HK-2 (cell line): ENCODE data around the gene PMFBP1.

Experiments used
- DNase-seq: peaks from one replicate; pipeline ENCODE4 v3.0.0-alpha.2; 2018; ENCODE audit not compliant: unreplicated experiment

The PMFBP1 gene

DNA sequence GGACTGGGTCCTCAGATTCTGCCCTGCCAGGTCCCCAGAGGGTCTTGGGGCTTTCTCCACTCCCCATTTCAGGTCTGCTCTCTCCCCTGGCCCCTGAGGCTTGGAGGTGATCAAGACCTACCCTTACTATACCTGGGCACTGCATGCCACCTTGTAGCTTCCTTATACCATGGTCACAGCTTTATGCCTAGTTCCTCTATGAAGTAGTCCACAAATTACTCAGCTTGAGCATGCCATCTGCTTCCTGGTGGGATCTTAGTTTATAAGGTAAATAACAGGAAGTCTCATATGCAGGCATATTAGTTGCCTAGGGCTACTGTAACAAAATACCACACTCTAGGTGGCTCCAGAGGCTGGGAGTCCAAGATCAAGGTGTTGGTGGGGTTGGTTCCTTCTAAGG, 11.0 kb upstream of the PMFBP1 start:
- no peak for DNase-seq

DNA sequence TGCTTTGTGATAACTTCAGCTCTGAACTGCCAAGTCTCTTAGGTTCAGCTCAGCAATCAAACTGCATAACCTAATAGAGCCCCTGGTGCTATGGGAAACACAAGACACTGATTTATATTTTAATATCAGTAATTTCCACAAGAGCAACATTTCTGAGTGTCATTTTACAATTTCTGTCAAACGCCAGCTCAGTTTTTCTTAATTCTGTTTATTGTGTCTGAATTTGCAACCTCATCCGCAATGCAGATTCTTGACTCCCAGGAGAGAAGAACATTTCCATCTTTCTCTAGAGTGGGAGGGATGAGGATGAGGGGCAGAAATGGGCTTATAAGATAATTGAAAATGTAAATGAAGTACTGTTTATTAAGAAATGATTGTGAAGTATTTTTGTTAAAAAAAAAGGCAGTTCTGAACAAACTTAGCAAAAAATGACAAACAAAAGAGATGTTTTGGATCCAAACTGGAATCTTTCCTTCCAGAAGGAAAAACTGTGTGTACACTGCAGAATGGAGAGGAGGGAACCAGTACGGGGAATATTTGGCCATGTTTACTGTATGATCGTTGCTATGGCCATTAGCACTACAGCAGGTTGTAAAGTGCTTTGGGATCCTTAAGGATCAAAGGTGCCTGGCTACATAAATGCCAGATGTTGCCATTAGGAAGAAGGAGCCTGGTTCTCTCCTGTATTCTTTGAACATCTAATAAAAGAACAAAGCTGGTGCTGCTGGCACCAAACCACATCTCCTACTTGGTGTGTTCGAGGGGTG, 7.4 kb upstream of the PMFBP1 start:
- no peak for DNase-seq

DNA sequence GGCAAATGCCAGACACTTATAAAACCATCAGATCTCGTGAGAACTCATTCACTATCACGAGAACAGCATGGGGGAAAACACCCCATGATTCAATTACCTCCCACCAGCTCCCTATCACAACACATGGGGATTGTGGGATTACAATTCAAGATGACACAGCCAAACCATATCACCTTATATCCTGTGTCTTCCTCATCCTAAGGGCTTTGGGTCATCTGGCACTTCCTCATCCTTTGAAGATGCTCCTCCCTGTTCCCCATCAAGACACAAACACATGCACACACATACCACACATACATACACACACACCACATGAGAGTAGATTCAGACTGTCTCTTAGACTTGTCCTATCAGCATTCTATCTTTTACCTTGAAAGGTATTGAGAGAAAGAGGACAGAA, 2.8 kb upstream of the PMFBP1 start:
- DNase-seq, result no peak

DNA sequence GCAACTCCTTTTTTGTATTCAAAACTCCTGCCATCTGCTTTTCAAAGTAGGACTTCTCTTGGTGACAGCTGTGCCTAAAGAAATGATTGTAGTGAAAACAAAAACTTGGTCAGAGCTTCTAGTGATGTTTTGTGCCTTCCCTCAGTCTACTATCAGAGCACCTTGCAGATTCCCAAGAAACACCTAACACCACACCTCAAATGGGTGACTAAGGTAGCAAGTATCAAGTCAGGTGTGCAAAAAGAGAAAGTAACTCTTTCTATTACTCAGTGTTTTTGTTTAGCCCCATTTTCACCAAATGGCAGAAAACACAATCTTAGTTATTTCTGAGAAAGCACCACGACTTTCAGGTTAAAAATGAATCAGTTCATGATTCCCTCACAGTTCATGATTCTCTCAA, 2.0 kb upstream of the PMFBP1 start:
- DNase-seq, result no peak

DNA sequence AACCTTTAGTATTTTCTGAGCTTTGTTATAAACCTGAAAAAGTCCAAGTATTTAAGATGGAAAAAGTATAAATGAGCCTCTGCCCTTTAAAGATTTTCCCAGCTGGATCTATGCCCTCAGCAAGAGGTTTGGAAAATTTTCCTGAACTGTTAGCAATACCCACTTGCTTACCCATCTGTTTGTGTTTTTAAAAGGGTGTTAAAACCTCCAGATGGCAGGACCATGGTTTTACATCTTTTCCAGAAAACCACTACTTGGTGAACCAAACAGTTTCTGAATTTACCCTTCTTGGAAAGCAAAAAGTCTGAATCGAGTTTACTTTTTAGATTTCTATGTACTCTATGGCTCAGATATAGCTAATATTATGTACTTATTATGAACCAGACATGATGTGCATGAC, 719 bp downstream of the PMFBP1 start:
- no peak for DNase-seq

DNA sequence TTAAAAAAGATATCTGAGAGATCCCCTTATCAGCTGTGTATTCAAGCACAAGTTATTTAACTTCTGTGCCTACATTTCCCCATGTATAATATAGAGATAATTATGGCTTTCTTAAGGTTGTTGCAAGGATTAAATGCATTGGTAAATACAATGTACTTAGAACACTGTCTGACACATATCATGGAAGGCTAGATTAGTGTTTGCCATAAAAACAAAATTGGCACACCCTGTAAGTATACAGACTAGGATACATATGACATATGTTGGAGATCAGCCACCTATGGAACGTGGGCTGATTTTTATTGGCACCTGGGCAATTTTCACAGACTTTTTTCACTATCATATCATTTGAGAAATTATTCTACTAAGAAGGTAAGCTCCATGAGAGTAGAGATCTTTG, 2.2 kb downstream of the PMFBP1 start:
- no peak for DNase-seq

DNA sequence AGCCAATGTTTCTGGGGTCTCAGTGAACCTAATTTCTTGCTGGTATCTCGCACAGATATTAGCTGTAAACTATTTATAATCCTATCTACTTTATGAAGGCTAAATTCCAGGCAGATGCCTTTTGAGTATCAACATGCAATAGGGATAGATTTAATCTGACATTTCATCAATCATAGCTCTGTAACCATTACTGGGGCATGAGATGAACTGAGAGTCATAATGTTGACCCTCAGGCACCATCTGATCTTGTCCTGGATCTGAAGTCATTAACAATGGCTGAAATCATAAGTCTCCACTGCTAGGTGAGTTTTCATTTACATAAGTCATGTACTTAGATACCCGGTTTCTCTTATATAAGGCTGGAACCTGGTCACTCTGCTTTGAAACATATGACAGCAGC, 3.6 kb downstream of the PMFBP1 start:
- DNase-seq, result no peak

DNA sequence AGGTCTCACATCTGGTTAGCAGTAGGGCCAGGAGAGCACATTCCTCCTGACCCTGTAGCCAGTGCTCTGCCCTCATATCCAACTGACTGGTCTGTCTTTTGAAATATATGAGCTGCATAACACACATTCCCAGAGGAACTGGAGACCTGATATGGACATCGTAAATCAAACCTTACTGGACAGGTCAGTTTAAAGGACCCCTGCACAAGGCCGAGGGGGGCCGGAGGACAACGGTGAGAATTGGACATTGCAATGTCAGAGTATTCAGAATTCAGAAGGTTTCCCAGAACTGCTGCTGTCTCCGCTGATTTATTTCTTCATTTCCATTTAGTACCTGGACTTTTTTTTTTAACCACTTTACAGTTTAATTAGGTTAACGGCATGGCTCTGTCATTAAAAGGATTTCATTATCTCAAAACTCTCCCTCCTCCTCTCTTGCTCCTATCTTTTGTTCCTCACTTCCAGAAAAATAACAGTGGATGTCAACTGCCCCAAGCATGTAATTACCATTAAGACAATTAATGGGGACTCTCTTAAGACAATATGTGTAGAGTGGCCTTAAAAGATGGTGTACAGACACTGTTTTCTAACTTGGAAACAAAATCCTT, 4.9 kb downstream of the PMFBP1 start:
- DNase-seq, result no peak

DNA sequence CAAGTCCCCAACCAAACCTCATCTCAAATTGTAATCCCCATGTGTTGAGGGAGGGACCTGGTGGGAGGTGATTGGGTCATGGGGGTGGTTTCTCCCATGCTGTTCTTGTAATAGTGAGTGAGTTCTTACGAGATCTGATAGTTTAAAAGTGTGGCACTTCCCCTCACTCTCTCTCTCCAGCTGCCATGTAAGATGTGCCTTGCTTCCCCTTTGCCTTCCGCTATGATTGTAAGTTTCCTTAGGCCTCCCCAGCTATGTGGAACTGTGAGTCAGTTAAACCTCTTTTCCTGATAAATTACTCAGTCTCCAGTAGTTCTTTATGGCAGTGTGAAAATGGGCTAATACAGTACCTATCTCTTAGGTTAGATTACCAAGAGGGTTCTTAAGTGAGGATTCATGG, 5.8 kb downstream of the PMFBP1 start:
- no peak for DNase-seq

DNA sequence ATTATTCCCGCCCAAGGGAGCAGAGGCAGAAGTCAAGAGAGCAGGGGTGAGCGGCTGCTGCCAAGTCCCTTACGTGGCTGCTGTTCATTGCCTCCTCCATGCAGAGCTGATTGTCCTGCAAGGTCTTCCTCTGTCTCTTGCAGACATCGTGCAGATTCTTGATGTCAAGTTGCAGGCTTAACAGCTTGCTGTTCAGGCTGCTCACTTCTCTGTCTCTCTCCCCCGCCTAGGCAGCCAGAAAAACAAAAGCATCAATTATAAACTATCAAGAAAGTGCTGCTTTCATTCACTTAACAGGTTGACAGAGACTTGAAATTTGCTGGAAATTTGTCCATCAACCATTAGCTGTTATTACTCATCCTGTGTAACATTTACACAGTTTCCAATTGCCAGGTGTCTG, 7.3 kb downstream of the PMFBP1 start:
- DNase-seq, result no peak

DNA sequence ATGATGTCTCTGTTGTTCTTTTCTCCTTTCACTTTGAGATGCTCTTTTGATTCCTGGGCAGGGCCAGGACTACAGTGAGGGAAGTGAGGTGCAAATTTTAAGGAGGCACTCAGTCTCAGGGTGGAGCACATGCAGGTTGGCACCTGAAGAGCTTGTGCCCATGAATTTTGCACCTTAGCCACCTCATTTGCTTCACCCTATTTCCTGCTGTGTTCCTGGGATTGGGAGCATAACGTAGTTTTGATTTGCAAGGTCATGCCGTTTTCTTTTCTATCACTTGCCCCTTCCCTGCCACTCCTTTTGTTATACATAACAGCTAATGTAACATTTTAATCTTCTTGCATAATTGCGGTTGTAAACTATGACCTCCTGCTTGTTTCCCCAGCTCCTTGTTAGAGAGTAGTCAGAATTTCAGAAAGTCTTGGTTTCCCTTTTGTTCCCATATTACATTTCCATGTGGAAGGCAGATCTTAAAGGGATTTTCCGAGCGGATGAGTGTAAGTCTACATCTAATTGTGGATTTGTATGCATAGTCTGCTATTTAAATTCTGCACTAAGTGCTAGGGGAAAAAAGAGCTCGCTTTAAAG, 9.8 kb downstream of the PMFBP1 start:
- DNase-seq, result no peak

DNA sequence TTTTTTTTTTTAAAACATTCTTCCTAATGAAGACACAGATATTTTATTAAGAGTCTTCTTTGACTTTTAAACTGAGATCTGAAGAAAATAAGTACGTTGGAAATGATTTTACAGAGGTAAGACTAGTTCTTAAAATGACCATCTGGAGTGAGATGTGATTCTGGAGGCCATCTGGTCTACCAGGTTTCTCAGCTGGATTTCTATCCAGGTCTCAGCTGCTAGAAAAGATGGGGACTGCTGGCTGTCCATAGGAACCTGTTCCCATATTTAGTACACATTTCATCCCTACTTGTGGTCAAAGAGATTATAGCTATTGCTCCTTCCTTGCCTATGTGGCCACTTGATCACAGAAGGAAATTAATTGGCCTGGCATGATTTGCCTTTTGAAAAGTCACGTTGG, 12.2 kb downstream of the PMFBP1 start:
- DNase-seq, result no peak

DNA sequence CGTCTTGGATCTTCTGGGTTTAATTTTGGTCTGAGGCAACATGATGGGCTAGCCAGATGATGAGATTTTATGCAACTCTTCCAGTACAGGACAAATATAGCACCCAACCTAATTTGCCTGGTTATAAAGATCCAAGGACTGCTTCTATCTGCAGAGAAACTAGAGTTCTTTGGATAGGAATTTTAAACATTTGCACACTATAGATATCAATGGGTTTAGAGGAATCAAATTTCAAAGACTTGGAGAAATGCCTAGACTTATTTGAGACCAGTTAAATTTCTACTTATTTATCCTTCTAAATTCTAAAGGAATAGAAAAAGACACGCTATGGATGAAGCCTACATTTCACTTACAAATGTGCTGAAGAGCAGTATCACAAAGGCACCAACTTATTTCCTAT, 12.6 kb downstream of the PMFBP1 start:
- DNase-seq, result no peak

DNA sequence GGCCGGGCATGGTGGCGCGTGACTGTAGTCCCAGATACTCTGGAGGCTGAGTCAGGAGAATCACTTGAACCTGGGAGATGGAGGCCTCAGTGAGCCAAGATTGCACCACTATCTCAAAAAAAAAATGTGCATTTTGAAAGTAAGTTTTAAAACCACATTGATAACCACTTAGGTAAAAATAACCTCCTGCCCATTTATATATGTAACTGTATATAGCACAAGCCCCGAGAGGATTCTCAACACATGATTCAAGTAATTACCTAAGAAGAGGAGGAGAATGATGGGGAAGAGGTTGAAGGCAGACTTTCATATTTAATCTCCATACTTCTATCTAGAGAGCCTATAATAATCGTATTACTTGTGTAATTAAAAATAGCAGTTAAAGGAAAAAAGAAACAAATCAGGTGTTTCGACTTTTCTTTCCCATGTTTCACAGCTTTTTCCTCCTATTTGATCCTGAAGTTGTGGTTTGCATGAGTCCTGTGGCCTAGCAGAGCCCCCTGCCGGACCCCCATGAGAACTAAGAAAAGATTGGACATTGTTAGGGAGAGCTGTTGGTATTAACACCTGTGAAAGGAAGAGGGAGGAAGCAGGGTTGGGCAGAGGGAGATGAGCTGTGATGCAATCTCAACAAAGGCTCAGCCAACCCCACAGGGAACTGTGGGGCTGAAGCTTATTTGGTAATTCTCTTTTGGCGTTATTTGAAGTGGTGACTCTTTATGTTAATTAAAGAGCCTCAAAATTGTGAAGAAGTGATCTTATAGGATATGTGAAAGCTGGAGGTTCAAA, 22.1 kb downstream of the PMFBP1 start:
- no peak for DNase-seq

DNA sequence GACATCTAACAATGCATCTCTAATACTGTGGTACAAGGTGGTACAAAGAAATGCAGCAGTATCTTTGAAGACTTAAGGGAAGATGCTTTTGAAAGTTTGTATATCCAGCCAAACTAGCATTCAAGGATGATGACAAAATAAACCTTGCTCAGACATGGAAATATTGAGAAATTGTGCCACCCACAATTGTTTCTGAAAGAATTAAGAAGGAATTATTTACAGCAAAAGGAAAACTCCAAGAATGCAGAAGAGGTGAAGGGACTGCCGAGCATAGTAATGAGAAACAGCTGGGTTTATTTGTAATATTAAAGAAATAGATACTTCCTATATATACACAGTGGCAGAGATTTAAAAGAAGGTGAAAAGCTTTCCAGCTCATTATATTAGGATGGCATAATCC, 29.5 kb downstream of the PMFBP1 start:
- DNase-seq, result no peak

DNA sequence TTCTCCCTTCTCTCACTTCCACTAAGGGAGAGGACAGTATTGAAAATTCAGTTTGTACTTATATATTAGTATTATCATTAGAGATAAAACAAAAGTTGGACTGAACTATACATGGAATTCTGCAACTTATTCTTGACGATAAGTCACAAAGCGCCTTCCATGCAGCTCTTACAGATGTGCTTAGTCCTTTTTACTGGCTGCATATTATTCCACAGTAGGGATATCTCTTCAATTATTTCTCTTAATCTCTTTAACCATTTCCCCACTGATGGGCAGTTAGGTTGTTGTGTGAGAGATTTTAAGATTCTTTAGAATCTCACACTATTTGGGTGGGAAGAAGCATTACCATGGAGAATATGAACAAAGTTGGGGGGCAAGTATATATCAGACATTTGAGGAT, 32.0 kb downstream of the PMFBP1 start:
- DNase-seq, result no peak

DNA sequence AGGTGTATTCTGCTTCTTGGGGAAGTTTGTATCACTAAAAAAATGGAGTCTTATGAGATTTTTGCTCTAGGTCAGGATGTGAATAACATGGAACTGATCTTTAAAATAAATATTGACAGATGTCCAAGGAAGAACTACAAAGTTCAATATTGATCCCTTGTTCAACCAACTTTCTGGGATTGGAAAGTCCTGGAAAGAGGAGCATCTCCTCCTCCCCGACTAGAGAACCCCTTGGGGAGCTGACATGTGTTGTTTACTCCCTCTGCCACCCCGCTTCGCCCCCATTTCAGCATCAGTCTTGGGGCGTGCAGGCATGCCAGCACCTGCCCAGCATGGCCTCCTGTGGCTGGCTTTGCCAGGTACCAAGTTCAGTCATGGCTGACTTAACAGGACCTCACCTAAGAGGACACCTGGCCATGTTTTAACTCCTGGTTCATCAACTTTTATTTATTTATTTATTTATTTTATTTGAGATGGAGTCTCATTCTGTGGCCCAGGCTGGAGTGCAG, 33.8 kb downstream of the PMFBP1 start:
- no peak for DNase-seq

DNA sequence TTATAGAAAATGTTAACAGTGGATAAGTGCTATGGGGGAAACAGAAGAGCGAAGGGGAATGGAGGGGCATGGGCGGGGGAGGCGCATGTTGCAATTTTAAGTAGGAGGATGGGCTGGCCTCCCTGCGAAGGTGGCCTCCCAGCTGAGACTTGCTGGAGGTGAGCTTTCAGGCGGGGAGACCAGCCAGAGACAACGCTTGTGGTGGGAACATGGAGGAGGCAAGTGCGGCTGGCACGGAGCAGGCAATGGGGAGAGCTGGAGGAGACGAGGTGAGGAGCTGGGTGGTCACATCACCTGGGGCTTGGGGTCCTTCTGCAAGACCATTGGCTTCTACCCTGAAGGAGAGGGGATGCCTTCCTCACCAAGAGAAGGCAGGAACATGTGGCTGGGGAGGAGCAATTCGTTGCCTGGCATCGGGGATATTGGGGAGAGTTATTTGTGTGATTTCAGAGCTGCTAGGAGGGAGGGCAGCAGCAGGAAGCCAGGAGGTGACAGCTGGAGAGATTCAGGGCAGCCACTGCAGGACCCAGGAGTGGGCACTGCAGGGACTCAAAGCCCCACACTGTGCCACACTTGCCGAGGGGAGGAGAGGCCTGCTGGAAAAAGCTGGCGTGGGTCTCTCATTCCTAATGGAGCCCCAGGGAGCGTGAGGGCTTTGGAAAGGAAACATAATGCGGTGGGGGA, 34.4 kb downstream of the PMFBP1 start:
- DNase-seq, result no peak

DNA sequence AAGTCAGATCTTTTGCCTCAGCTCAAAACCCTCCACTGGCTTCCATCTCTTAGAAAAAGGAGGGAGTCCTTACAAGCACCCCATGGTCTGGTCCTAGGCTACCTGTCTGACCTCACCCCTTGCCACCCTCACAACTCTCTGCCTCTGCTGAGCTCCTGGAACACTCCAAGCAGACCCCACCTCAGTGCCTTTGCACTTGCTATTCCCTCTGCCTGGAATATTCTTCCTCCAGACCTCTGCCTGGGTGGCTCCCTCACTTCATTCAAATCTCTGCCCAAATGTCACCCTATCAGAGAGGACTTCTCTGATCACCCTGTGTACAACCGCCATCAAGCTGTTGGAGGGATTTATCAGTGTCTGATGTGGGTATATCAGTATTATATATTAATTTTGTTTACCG, 37.4 kb downstream of the PMFBP1 start:
- no peak for DNase-seq

DNA sequence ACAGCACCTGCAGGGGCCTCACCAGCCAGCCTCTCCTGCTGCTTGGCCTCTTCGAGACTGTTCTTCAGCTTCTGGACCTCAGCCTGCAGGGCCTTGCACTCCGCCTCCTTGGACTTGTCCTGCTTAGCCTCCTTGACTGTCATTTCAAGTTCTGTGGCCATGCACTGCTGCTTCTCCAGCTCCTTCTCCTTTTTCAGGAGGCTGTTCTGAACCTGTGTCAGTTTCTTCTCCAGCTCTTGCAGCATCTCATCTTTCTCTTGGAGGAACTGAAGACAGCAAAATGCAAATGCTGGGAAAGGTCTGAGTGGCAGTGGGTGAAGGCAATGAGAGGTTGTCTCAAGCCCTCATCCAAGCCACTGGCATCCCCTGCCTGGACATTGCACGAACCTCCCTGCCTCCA, 39.2 kb downstream of the PMFBP1 start:
- DNase-seq, result no peak

DNA sequence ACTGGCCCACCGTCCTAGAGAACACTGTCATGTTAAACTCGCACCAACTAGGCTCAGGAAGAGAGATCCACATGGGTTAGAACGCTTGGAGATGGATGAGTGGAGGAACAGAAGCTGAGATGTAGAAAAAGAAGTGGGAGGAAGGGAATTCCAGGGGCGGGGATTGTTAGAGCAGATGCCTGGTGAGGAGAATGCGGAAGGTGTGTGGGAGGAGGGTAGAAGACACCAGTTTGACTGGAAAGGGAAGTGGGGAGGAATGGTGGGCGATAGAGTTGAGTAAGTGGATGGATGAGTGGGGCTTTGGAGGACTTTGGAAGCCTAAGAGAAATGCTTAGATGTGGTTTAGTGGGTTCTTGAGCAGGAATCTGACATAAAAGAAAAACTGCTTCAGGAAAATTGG, 40.9 kb downstream of the PMFBP1 start:
- no peak for DNase-seq
